GM12892 (cell line): ENCODE measurements around the gene IRF7.

Source experiments
- DNase-seq: peaks from one replicate; pipeline ENCODE4 v3.0.0; 2011; ENCODE audit not compliant: insufficient read length
- FAIRE-seq: peaks from 2 replicates; lab custom pipeline; 2011; peaks lifted over from hg19 to GRCh38; lab: Jason Lieb, UNC
- POLR2A ChIP-seq: IDR thresholded peaks from 2 replicates; pipeline ENCODE4 v1.6.1; 2011; ENCODE audit warnings: low read depth, low read length, control low read depth
- POLR2AphosphoS5 ChIP-seq: IDR thresholded peaks from 2 replicates; pipeline ENCODE4 v1.6.1; 2011; ENCODE audit warnings: low read depth, low read length, control low read depth
- TAF1 ChIP-seq: IDR thresholded peaks from 2 replicates; pipeline ENCODE4 v1.6.1; 2011; ENCODE audit warnings: low read depth, mild to moderate bottlenecking, control low read depth, low read length, borderline replicate concordance

The IRF7 gene

GRCh38 chr11:571802-572185 is 44.0 kb downstream of the IRF7 start:
- no peak for DNase-seq
- TF ChIP-seq POLR2A (no peak), TAF1 (no peak), POLR2AphosphoS5 (no peak)
- no peak for FAIRE-seq

- FAIRE-seq (peak; percentile 48), DNase-seq (no peak)
- no peak for TF ChIP-seq POLR2AphosphoS5
- TF ChIP-seq TAF1: no peak
- TF ChIP-seq POLR2A: no peak
These were observed 46.4 kb downstream of the IRF7 start for GRCh38 chr11:569158-569885.

- FAIRE-seq: peak; percentile 100
These were observed 47.2 kb downstream of the IRF7 start for GRCh38 chr11:568306-569157.

GRCh38 chr11:567629-568292 is 48.0 kb downstream of the IRF7 start:
- TF ChIP-seq TAF1: no peak
- TF ChIP-seq POLR2AphosphoS5: no peak
- no peak for TF ChIP-seq POLR2A
- DNase-seq (no peak), FAIRE-seq (no peak)

More at GRCh38 chr11:568306-569157, 47.2 kb downstream of the IRF7 start:
- TF ChIP-seq TAF1: no peak
- peak; percentile 67; the same call in 1 of the 2 replicates for TF ChIP-seq POLR2A
- peak; percentile 100 for DNase-seq

- no peak for DNase-seq
- FAIRE-seq: peak; percentile 74
- no peak for TF ChIP-seq POLR2A
- TF ChIP-seq TAF1: no peak
- TF ChIP-seq POLR2AphosphoS5: no peak
These were observed 48.6 kb downstream of the IRF7 start for GRCh38 chr11:567011-567628.

- TF ChIP-seq POLR2A: no peak
- no peak for TF ChIP-seq POLR2AphosphoS5
- no peak for TF ChIP-seq TAF1
- DNase-seq: no peak
- FAIRE-seq: peak; percentile 33
These were observed 49.7 kb downstream of the IRF7 start for GRCh38 chr11:565921-566509.

GRCh38 chr11:563812-564578 is 51.8 kb downstream of the IRF7 start:
- TF ChIP-seq POLR2A (no peak), POLR2AphosphoS5 (no peak), TAF1 (no peak)
- DNase-seq: no peak
- FAIRE-seq: no peak

GRCh38 chr11:563066-563811 is 52.5 kb downstream of the IRF7 start:
- DNase-seq (no peak), FAIRE-seq (no peak)
- TF ChIP-seq POLR2AphosphoS5 (no peak), POLR2A (no peak), TAF1 (no peak)
